HL-60/S4 treated with retinoic acid at 250 ng/mL for 4 days and 3 days (cell line): Measurements from ENCODE around the gene SLC27A1.

Experiments
- in situ Hi-C: fragments of 300-500 bp; cut with MboI; formaldehyde crosslinking; loops from 2 replicates; pipeline ENCODE4 v1.7.0; 2022; ENCODE audit warnings: low sequenced_read_pairs

The SLC27A1 gene

GRCh38 chr19:17470068-17470841, at the start of gene SLC27A1:
Gene SLC27A1, plus strand, starts transcription at chr19:17470524. Its CDS starts 17 bp downstream, at chr19:17470541.
- in situ Hi-C loops, result no loop called here

GRCh38 chr19:17421942-17422341, 48.4 kb upstream of the SLC27A1 start:
- in situ Hi-C loops, result no loop called here

- in situ Hi-C loops, result no loop called here
These were observed 46.7 kb upstream of the SLC27A1 start for GRCh38 chr19:17423429-17424208.

DNA sequence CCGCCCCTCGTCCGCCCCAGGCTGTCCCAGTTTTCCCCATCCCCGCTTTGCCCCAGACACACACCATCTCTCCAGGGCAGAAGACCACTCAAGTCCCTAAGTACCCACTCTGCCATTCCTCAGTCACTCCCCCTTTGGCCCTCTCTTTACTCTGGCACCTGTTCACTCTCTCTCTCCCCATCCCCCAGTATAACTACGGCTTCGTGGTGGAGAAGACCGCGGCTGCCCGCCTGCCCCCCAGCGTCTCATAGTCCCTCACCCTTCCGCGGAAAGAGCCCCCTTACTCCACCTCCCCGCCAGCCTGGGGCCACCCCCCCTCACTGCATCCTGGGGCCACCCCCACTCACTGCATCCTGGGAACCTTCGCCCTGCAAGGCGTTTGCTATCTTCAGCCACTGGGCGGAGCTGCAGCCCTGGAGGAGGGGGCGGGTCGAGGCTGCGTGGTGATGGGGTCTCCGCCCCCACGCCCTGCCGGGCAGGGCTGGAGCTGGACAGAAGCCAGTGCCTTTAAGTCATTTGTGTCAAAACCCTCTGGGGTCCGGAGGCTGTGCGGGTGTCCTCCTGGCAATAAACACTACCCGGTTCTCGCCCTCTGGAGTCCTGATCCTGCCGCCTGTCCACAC, 45.5 kb upstream of the SLC27A1 start:
- in situ Hi-C loops, result no loop called here

GRCh38 chr19:17429641-17430113, 40.6 kb upstream of the SLC27A1 start:
- in situ Hi-C loops, result no loop called here

DNA sequence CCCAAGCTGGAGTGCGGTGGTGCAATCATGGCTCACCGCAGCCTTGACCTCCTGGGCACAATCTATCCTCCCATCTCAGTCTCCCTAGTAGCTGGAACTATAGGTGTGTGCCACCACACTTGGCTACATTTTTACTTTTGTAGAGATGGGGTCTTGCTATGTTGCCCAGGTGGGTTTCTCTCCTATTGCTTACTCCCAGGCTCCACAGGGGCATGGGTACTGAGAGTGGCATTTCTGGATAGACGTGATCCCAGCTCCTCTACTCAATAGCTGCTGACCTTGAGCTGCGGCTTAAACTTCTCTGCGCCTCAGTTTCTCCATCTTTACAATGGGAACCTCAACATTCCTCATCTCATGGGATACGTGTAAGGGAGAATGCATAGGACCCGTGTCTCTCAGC, 38.9 kb upstream of the SLC27A1 start:
- in situ Hi-C loops, result no loop called here

GRCh38 chr19:17435218-17435617, 35.1 kb upstream of the SLC27A1 start:
- in situ Hi-C loops, result no loop called here

DNA sequence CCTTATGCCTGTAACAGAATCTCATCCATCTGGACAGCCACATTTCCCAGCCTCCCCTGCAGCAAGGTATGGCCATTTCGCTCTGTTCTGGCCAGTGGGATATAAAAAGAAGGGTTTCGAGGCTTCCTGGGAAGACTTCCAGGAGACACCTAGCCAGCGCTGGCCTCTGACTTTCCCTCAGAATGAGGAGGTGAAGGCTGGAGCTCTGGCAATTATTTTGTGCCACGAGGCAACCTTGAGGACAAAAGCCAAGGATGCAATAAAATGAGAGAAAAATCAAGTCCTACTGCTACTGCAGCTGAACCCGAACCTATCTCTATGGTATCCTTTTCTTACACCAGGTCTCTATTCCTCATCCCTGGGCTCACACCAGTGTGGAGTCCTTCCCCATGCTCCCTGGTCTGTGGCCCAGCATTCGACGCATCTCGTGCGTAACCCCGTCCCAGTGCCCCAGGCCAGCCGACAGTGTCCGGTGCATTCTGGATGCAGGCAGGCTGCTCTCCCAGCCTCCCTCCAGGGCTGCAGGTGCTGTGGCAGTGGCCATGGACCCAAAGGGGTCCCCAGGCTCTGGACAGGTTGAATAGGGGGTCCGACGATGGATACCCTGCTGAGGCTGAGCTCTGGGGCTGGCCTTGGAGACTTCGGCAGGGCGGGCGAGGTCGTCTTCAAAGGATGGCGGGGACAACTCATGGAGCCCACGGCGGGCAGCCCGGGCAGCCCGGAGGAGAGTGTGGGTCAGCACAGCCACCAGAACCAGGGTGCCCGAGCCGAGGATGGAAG, 34.0 kb upstream of the SLC27A1 start:
- in situ Hi-C loops, result no loop called here

DNA sequence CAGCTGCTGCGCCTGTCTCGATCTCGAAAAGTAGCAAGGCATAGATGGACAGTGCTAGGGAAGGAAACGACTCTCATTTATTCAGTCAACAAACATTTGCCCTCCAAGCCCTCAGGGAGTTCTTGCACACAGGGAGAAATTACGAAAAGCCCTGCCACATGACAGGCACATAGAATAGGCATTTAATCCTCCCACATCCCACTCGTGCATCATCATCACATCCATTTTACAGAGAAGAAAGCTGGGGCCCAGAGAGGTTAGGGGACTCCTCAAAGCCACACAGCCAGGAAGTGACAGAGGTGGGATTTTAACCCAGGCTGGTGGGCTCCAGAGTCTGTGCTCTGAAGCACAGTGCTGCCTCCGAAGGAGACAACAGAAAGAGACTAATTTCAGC, 33.5 kb upstream of the SLC27A1 start:
- in situ Hi-C loops, result no loop called here

- in situ Hi-C loops, result no loop called here
These were observed 28.9 kb upstream of the SLC27A1 start for GRCh38 chr19:17441241-17442021.

DNA sequence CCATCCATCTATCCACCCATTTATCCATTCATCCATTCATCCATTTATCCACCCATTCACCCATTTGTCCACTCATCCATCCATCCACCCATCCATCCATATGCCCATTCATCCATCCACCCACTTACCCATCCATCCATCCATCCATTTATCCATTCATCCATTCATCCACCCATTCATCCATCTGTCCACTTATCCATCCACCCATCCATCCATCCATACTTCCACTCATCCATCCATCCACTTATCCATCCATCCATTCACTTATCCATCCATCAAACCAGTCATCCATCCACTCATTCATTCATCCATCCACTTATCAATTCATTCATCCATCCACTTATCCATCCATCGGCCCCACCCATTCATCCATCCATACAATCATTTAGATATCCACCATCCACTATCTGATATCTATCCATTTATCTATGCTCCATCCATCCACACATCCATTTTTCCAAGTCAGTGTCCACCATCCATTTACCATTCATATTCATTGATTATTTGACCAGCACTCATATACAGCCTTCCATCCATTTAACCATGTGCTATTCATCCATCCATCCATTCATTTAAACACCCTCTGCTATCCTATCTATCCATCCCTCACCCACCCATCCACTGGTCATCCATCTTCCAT, 24.7 kb upstream of the SLC27A1 start:
- in situ Hi-C loops, result no loop called here

- in situ Hi-C loops, result no loop called here
These were observed 22.6 kb upstream of the SLC27A1 start for GRCh38 chr19:17447704-17448130.

GRCh38 chr19:17448131-17448967, 22.0 kb upstream of the SLC27A1 start, which contains the start of gene TMEM221:
Gene TMEM221, minus strand, starts transcription at chr19:17448668. Its CDS starts 206 bp downstream, at chr19:17448462.
- in situ Hi-C loops, result no loop called here

DNA sequence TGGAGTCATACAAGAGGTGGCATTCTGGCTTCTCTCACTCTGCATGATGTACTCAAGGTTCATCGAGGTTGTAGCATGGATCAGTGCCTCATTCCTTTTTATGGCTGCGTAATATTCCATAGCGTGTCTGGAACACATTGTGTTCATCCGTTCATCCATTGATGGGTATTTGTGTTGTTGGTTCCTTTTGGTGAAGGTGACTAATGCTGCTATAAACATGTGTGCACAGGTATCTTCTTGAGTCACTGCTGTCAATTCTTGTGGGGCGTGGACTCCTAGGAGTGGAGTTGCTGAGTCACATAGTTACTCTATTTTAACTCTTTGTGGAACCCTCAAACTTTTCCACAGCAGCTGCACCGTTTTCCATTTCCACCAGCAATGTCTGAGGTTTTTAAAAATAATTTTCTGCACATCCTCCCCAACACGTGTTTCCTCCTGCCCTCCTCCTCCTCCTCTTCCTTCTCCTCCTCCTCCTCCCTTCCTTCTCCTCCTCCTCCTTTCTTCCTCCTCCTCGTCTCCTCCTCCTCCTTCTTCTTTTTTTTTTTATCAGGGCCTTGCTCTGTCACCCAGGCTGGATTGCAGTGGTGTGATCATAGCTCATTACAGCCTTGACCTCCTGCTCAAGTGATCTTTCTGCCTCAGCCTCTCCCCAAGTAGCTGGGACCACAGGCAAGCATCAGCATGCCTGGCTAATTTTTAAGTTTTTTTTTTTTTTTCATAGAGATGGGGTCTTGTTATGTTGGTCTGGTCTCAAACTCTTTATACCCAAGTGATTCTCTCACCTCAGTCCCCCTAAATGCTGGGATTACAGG, 19.9 kb upstream of the SLC27A1 start:
- in situ Hi-C loops, result no loop called here

- in situ Hi-C loops, result no loop called here
These were observed 18.5 kb upstream of the SLC27A1 start for GRCh38 chr19:17451820-17452219.

GRCh38 chr19:17454576-17455071, 15.7 kb upstream of the SLC27A1 start:
- in situ Hi-C loops, result no loop called here

DNA sequence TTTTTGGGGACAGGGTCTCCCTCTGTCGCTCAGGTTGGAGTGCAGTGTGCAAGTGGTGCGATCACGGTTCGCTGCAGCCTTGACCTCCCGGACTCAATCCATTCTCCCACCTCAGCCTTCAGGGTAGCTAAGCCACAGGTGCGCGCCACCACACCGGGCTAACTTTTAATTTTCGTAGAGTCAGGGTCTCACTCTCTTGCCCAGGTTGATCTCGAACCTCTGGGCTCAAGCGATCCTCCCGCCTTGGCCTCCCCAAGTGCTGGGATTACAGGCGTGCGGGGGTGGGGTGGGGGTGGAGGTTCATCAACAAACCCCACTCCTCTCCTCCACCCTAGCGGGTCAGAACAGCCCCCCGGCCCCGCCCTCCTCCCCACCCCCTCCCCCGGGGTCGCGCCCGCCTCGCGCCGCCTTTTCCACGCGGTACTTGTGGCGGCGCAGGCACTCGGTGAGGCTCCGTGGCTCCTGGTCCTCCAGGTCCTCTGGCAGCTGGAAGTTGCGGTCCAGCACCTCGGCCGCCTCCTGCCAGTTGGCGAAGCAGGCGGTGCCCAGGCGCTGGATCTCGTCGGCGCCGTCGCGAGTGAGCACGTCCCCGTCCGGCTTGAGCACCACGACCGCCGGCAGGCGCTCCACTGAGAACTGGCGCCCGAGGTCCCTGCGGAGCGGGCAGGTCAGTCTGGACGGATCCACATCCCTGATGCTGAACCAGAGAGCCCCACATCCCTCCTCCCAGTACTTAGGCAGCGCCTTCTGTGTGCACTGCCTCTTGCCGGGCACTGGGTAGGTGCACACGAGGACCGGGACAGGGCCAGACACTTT, 14.8 kb upstream of the SLC27A1 start:
- in situ Hi-C loops, result no loop called here
